ENCODE data around the gene EIF1AD.
"Not testable (repeated sequence)": the region's sequence is repeated elsewhere in the genome, so short reads cannot be mapped to it uniquely, and the experiment has no call there.

EIF1AD gene

DNA sequence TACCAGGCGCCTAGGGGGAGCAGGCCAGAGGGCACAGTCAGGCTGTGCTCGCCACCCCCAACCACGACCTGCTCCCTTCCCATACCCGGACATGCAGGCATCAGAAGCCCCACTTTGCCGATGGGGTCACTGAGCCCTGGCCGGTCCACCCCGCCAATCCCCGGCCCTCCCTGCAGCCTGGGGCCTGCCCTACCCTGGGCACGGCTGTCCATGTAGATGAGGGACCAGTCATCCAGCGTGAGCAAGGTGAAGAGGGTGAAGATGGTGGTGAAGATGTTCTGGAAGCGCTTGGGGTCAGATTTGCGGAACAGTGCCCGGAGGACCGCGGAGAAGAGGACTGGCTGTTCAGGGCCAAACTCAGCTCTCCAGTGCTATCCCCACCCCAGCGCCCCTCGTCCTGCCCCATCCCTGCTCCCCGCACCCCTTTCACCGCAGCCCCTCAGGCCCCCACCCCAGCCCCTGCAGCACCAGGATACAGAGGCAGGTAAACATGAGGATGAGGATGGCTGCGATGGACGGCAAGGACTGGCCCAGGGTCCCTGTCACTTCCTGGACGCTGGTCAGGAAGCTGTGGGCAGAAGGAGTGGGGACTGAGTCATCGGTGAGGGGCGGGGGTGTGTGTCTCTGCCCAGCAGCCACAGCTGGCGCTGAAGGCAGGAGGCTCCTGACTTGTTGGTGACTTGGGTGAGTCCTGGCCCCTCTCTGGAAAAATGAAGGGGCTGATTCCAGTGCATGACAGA, 18.8 kb upstream of the EIF1AD start:
- no peak for DNase-seq

- no peak for DNase-seq
These were observed 18.3 kb upstream of the EIF1AD start for GRCh38 chr11:66020212-66020611.

DNA sequence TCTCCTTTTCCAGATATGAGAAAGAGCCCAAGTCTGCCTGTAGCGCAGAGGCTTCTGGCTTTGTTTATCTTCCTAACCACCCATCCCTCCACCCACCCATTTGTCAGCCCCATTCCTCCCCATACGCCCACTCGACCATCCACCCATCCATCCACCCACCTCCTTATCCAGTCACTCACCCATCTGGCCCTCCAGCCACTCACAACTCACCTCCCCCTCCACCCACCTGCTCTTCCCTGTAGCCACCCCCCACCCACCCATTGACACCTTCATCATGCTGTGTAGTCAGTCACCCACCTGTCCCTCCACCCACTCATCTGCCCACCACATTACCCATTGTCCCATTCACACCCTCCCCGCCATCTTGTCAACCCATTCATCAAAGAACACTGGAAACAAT, 15.4 kb upstream of the EIF1AD start:
- DNase-seq = no peak

DNA sequence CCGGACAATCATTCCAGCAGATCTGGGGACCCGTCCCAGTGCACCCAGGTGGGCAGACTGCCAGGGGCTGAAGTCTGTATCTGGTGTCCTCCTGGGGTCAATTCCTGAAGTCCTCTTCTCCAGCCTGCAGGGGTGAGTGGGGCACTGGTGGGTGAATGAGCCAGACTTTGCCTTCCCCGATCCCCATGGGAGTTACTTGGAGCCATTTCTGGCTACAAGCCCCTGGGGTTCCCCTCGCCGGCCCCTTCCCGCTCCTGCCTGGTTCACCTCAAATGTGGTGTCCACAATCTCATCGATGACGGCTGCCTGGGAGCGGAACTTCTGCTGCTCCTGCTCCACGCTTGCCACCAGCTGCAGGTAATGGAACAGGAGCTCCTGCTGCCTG, 14.8 kb upstream of the EIF1AD start:
- no peak for DNase-seq

GRCh38 chr11:66015936-66016792, 14.2 kb upstream of the EIF1AD start:
- DNase-seq = no peak

- no peak for DNase-seq
These were observed 13.5 kb upstream of the EIF1AD start for GRCh38 chr11:66015454-66015881.

- no peak for DNase-seq
These were observed 13.0 kb upstream of the EIF1AD start for GRCh38 chr11:66014804-66015453.

GRCh38 chr11:66013762-66014100, 11.8 kb upstream of the EIF1AD start:
- DNase-seq = no peak

DNA sequence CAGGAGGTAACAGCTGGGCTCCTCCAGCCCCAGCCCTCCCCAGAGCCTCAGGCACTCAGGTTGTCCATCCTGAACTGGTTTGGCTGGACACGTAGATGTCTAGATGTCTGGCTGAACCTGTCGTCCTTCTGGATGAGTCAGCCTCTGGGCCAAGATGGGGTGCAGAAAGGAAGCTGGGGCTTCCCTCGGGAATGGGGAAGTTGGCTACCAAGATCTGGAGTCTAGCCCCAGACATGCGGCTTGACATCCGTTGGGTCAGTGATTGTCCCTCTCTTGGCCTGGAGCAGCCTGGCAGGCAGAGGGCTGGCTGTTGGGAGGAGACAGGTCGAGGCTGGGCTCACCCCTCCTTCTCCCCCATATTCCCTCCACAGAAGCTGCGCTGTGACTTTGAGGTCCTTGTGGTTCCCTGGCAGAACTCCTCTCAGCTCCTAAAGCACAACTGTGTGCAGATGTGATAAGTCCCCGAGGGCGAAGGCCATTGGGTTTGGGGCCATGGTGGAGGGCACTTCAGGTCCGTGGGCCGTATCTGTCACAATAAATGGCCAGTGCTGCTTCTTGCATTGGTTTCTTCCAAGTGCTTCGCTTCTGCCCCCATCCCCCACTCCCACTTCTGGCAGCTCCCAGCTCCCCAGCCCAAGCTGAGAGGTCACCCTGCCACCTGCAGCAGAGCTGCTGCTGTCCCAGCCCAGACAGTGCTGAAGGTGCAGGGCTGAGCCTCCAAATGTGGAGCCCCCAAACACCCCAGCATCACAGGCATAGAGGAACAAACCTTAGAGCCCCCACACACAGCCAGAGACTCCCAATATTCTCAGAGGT, 11.2 kb upstream of the EIF1AD start:
- DNase-seq = no peak

- DNase-seq = no peak
These were observed 10.5 kb upstream of the EIF1AD start for GRCh38 chr11:66012371-66012945.

DNA sequence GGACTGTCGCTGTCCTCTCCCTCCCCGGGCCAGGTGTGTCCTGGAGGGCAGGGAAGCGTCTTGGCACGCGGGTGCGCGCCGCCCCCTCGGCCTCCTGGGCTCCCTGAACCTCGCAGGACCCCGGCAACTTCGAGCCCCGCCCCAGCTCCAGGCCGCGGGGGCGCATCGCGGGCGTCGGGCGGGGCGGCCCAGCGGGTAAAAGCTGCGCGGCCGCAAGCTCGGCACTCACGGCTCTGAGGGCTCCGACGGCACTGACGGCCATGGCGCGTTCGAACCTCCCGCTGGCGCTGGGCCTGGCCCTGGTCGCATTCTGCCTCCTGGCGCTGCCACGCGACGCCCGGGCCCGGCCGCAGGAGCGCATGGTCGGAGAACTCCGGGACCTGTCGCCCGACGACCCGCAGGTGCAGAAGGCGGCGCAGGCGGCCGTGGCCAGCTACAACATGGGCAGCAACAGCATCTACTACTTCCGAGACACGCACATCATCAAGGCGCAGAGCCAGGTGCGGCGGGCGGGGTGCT, 9.9 kb upstream of the EIF1AD start, which contains the start of gene CST6:
Gene CST6 (plus strand): TSS at position 224 of the 519 bp plus-strand sequence. CDS start 37 bp downstream, at position 261.
- DNase-seq = no peak

GRCh38 chr11:66011239-66011784, 9.4 kb upstream of the EIF1AD start:
- no peak for DNase-seq

GRCh38 chr11:66010036-66010435, 8.1 kb upstream of the EIF1AD start:
- not testable (repeated sequence) for DNase-seq

- no peak for DNase-seq
These were observed 6.6 kb upstream of the EIF1AD start for GRCh38 chr11:66008468-66009101.

DNA sequence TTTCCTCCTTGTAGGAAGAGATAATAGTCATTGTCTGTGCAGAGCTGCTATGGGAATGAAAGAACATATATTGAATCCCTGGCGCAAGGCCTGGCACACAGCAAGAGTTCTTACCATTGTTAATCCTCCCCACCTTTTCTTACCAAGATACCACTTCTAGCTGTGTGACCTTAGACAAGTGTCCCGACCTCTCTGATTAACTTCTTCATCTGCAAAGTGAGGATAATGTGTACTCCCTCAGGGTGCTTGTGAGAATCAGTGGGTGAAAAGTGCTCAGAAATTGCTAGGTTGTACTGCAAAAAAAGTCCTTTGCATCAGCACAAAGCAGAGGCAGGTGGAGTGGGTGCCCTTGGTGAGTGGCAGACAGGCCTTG, 6.1 kb upstream of the EIF1AD start:
- DNase-seq = no peak

DNA sequence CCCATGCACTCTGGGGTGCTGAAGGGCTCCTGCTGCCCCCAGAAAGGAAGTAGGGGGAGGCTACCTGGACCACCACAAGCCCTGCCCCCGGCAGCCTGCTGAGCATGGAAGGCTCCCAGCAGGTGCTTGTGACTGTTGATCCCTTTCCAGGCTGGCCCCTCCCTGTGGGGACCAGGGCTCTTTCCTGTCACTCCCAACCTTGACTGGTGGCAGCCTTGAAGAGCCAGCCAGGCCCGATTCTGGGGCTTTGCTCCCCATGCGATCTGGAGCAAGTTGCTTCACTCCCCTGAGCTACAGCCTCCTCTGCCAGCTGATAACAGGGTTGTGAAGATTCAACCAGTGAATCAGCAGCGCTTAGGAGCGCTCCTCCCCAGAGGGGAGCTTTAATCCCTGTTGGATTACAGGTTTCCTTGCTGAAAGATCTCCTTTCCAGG, 5.3 kb upstream of the EIF1AD start:
- DNase-seq = no peak

- DNase-seq = no peak
These were observed 4.9 kb upstream of the EIF1AD start for GRCh38 chr11:66006891-66007176.

GRCh38 chr11:66006134-66006890, 4.4 kb upstream of the EIF1AD start:
- no peak for DNase-seq

DNA sequence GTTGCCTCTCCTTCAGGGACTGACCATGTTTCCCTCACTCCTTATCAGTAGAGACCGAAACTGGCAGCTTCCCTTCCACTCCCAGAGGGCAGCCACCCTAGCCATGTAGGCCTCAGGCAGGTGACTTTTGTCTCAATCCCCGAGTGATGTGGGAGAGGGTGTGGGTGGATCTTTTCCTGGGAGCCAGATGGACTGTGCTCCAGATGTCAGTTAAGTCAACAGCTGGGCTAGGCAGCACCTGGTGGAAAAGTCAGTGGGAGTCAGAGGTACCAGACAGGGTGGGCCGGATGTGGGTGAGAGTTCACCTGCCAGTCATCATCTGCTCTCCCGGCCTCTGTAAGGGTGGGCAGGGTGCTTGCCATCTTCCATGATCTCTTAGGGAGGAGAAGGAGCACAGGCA, 2.2 kb upstream of the EIF1AD start:
- DNase-seq = no peak

DNA sequence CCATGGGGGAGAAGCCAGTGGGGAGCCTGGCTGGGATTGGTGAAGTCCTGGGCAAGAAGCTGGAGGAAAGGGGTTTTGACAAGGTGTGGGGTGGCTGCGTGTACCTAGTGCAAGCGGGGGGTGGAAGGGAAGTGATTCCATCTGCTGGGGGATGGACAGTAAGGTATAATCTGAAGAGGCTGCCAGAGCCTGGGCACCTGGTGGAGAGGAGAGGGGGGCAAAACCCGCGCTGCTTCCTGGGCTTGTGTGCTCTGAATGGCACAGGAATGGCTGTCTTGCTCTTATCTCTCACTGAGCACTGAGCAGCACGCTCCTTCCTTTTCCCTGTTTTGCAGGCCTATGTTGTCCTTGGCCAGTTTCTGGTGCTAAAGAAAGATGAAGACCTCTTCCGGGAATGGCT, 1.3 kb upstream of the EIF1AD start:
- DNase-seq = no peak

Measured in left hindlimb (tissue), 1 donor.